ENCODE measurements around the gene DNAH5.
A peak's percentile ranks its signal among the peaks of the same experiment; 100 is the strongest.
"Not testable (repeated sequence)": the region's sequence is repeated elsewhere in the genome, so short reads cannot be mapped to it uniquely, and the experiment has no call there.

The DNAH5 gene

DNA sequence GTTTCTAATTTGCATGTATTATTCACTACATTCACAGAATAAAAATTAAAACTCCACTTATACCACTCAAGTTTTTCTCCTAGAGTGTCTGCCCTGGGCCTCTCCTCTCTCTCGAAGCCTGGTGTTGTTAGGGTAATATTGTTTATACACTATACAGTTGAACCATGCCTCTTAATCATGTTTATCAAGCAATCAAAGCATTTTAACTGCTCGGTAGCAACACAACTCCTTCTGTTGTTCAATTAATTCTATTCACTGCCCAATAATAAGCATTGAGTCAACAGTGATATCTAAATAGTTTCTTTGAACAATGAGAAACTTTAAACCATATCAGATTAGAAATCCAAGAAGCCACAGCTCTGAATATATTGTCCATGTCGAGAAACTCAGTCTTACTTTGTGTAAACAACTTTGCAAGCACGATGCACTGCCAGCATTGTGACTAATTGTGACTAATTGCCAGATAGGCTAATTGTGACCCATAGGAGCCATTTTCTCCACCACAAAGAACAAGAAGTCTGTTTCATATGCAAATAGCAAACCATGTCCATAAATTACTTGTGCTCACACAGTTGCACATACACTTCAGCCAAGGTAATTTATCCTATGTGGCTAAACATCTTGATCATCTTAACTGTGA, at the start of gene DNAH5:
Gene DNAH5, minus strand, starts transcription at position 129 of the 640 bp plus-strand sequence. CDS start 250 bp downstream, outside the sequence.
- DNase-seq: no peak

DNA sequence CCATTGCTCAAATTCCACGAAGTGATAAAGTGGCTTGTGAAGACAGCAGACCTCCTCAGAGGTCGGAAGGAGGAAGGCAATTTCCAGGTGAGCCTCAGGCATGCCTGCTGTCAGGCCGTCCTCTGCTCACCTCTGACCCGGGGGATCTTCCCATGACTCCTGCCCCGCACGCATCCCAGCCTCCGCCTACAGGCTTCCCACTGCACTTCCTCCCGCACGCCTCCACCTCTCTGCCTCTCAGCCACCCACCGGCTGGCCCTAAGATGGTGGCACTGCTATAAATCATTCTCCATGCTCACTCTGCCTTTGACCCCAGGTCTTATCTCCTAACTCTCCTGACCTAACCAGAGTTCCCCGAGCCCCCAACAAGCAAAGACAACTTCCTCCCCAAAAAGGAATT, 49.4 kb upstream of the DNAH5 start:
- no peak for DNase-seq

- no peak for DNase-seq
Observed at GRCh38 chr5:13992795-13993194, 48.3 kb upstream of the DNAH5 start.

DNA sequence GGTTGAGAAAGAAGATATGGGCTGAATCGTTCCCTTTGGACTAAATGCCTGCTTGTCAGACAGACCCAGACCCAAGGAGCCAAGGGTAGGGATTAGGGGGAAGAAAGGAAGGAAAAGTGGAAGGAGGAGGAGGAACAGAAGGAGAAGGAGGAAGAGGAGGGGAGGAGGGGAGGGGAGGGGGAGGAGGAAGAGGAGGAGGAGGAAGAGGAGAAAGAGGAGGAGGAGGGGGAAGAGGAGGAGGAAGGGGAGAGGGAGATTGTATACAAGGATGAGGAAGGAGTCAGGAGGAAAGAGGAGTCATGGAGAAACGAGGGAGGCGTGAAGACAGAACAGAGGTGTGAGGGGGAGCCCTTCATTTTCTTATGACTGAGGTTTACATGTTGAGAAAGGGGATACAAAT, 46.9 kb upstream of the DNAH5 start:
- DNase-seq: no peak

GRCh38 chr5:13990896-13991295, 46.4 kb upstream of the DNAH5 start:
- no peak for DNase-seq

- no peak for DNase-seq
Observed at GRCh38 chr5:13989832-13990231, 45.3 kb upstream of the DNAH5 start.

GRCh38 chr5:13987843-13988464, 43.5 kb upstream of the DNAH5 start:
- peak; percentile 62 for DNase-seq

DNA sequence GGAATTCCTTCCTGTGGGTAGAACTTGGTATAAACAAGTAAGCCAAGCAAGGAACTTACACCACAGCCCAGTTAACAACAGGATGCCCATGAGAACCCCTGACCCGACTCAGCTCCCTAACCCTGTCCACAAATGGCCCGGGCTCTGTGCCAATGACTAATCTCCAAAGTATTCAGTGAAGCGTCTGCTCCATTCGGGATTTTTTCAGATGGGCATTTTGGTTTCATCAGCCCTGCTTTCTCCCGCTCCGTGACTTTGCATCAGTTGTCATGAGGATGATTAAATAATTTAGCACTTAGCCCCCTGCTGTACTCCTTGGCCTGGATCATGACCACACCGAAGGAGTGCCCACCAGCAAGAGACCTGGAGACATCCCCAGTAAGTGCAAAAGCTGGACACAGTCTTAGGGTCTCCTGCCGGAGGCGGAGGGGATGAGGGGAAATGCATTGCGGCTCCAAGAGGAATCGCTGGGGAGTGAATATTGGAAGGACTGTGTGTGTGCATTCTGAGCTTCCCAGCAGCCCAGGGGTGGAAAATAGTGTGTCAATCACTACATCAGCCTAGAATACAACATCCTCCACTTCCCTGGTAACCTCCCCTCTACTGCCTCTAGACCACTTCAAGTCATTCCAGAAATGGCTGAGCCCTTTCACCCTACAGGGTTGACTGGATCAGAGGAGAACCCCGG, 41.4 kb upstream of the DNAH5 start:
- DNase-seq: no peak

- DNase-seq: not testable (repeated sequence)
Observed at GRCh38 chr5:13984888-13985287, 40.4 kb upstream of the DNAH5 start.

- peak; percentile 38 for DNase-seq
Observed at GRCh38 chr5:13976867-13977830, 32.7 kb upstream of the DNAH5 start.

- DNase-seq: no peak
Observed at GRCh38 chr5:13976223-13976622, 31.7 kb upstream of the DNAH5 start.

DNA sequence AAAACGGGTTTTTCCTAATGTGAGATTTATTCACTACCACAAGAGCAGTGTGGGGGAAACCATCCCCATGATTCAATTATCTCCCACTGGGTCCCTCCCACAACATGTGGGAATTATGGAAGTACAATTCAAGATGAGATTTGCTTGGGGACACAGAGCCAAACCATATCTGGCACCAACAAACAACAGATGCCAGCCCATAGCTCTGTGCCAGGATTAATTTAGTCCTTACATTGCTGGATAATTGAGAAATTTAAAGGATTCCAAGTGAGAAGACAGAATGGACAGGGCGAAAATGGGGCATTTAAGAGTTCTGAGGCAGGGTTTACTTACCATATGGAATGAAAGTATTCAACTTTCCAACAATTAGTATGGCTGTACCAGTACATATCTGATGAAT, 30.8 kb upstream of the DNAH5 start:
- no peak for DNase-seq

DNA sequence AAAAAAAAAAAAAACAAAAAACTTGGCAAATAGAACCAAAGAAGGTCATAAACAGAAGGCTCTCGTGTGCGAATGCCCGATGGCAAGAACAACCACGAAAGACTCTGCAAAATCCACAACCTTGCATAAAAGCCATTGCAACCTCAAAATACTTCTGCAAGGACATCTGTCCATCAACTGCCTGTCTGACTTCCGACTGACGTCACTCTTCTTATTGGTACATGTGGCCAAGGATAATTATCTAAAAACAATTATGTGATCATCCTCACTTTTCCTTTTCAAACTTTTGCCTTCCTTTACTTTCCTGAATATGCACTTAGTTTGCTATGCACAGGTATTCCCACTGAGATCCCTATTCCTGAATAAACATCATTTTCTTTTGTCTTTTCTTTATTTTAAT, 29.2 kb upstream of the DNAH5 start:
- no peak for DNase-seq

DNA sequence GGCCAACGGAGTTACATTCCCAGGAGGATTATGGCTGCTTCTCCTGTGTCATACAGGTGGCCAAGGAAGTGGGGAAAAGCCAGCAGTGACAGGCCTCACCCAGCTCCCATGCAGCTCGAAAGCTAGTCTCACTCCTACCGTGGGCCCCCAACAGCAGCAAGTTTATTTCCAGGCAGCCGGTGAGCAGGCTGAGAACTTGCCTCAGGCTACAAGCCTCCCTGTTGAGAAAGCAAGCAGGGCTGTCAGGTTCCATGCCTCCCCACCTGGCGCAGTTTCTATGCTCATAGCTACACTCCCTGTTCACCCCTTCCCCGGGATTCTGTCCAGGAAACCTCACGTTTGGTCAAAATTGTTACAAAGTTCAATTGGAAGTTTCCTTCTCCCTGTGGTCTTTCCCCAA, 27.5 kb upstream of the DNAH5 start:
- DNase-seq: no peak

DNA sequence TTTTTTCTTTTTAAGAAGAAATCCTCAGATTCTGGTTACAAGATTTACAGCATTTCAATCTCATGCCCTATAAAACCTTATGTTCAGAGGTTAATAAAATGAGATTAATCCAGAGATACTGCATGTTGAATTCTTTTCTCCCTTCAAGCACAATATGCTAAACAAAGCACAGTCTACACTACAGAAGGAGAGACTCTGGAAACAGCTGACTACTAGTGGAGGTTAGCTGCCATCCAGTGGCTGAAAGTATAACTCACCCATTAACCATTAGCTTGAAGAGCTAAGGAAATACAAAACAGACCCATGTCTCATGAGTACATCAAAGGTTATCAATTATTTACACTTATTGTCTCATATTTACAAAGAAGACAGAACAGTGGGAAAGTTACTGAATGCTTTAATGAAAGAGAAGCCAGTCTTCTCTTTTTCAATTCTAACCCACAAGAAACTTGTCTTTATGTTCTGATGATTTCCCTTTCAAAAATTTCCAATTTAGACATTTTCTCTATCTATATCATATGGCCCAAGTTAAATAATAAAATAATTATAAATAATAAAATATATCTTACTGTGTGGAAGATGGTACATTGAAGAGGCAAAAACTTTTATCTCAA, 12.7 kb upstream of the DNAH5 start:
- peak; percentile 35 for DNase-seq

DNA sequence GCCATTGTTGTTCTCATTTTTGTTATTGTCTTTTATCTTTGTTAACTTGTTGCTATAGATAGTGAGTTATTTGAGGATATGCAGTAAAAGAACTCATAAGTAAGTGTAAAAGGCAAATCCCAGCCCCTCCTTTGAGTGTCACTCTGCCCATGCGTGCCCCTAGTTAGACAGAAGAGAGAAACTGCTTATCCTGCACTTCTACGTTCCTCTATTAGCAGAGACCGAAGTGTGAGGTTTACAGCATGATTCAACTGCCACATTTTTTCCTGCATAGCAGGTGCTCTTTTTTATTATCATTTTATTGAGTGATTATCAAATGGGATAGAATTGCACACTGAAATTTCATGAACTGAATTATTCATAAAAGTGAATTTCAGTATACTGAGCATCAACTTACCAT, 12.0 kb upstream of the DNAH5 start:
- no peak for DNase-seq

- no peak for DNase-seq
Observed at GRCh38 chr5:13955896-13956295, 11.4 kb upstream of the DNAH5 start.

- DNase-seq: no peak
Observed at GRCh38 chr5:13946111-13946510, 1.6 kb upstream of the DNAH5 start.

- DNase-seq: no peak
Observed at GRCh38 chr5:13945271-13945670, 783 bp upstream of the DNAH5 start.

GRCh38 chr5:13943676-13944075, 812 bp downstream of the DNAH5 start:
- no peak for DNase-seq

- no peak for DNase-seq
Observed at GRCh38 chr5:13941468-13941867, 3.0 kb downstream of the DNAH5 start.

DNA sequence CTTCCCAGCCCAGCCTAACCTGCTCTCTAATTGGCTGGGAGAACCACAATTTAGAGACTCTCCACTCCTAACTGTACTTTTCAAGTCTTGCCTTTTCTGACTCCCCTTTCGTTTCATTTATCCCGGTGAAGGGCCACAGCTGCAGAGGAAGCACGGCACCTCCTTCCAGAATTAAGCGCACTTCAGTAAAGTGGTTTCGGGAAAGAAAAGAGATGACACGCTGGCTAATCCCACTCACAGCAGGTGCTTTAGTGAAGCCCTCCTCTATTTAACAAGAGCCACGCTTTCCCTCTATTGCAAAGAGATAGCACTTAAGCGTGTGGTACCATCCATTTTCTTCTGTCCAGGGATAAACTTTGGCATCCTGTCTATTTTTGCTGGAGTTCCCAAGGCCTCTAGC, 4.8 kb downstream of the DNAH5 start:
- no peak for DNase-seq

- no peak for DNase-seq
Observed at GRCh38 chr5:13934921-13935320, 9.6 kb downstream of the DNAH5 start.
